ENCODE results near the gene NUDT13. TPM values are rescaled to one million over a fixed set of nuclear protein-coding genes. Genes with fewer than 3 reads are reported as not detected.

Gene NUDT13
- total and polyA plus RNA-seq, 2 of the 4 experiments (the other 2 are of a cell fraction) = 0.90 to 1.7 TPM

GRCh38 chr10:73156054-73156453, 45.8 kb downstream of the NUDT13 start:
- Histone ChIP-seq H2AK9ac (replicated peaks; ENCODE audit: low read depth, low read length, poor library complexity) (no peak overlapping the region), H3K56ac (ENCODE audit: extremely low read depth, insufficient read depth, low read length) (no peak overlapping the region), H2BK120ac (ENCODE audit: low read depth, low read length) (no peak overlapping the region), H3K27ac (ENCODE audit: insufficient read depth, low read length) (no peak overlapping the region), H3K9me1 (ENCODE audit: insufficient read depth, low read length) (no peaks in the 10 kb centered on the region), H2BK5ac (ENCODE audit: low read depth, low read length, poor library complexity, severe bottlenecking) (no peak overlapping the region), H3K79me1 (ENCODE audit: low read depth in 1 of 2, low read length in 2 of 2) (peaks cover 3 to 10% of the 10 kb centered on the region in 2 experiments; a peak in 3 of 4 replicates), H3K14ac (replicated peaks; ENCODE audit: low read depth, low read length) (no peak overlapping the region), H4K5ac (ENCODE audit: low read depth, low read length) (no peak overlapping the region), H3K9me3 (ENCODE audit: control insufficient read depth, insufficient read depth, low read length) (no peaks in the 10 kb centered on the region), H3K4me1 (ENCODE audit: control insufficient read depth, insufficient read depth, low read length) (no peaks in the 10 kb centered on the region), H3K36me3 (ENCODE audit: control insufficient read depth, insufficient read depth, low read length) (peaks cover 22% of the 10 kb centered on the region), H3K18ac (ENCODE audit: low read depth, low read length) (no peak overlapping the region), H2AFZ (replicated peaks; ENCODE audit: low read length, poor library complexity) (no peak overlapping the region), H4K91ac (ENCODE audit: insufficient read depth, low read depth, low read length) (no peak overlapping the region), H3K23ac (ENCODE audit: low read depth, low read length) (no peak overlapping the region), H3K4me3 (ENCODE audit: insufficient read depth, low read depth, low read length) (no peak overlapping the region), H2AK5ac (ENCODE audit: low read depth, low read length) (no peak overlapping the region), H3K4me2 (ENCODE audit: low read depth, low read length) (no peak overlapping the region), H2BK15ac (ENCODE audit: low read depth, low read length) (no peak overlapping the region), H4K20me1 (ENCODE audit: insufficient read depth, low read length) (peaks cover 5% of the 10 kb centered on the region; the same call in 1 of the 2 replicates), H2BK20ac (ENCODE audit: low read depth, low read length) (no peak overlapping the region), H3K9ac (ENCODE audit: low read depth, low read length) (no peak overlapping the region), H3K27me3 (ENCODE audit: control insufficient read depth, insufficient read depth, low read length) (no peaks in the 10 kb centered on the region), H4K8ac (ENCODE audit: low read depth in 2 of 2, low read length in 2 of 2) (no peak overlapping the region), H3K4ac (ENCODE audit: low read depth, low read length) (no peak overlapping the region)
- dilution Hi-C loops (cut with HindIII; ENCODE audit: low sequenced_read_pairs, unreplicated experiment) = no loop called here
- WGBS, 2 experiments (ENCODE audit: extremely low coverage in 2 of 2, insufficient read length in 1 of 2) = no CpG with 5 or more reads among the region's 3 CpGs
- ChIA-PET POLR2A (ENCODE audit: unreplicated experiment) (no interaction called here), CTCF (no interaction called here)
- no peak for DNase-seq
- no peak for ATAC-seq (ENCODE audit: low read depth)
- TF ChIP-seq MAZ (IDR thresholded peaks at IDR 0.05; ENCODE audit: borderline replicate concordance, low read depth, low read length) = no peak
- no peak for TF ChIP-seq CHD1 (IDR thresholded peaks at IDR 0.05; ENCODE audit: low read depth, low read length)
- no peak for TF ChIP-seq CEBPB (IDR thresholded peaks at IDR 0.05; ENCODE audit: low read depth, low read length)
- no peak for TF ChIP-seq FOS (IDR thresholded peaks at IDR 0.05; ENCODE audit: low read depth, low read length)
- no peak for TF ChIP-seq CTCF (conservative IDR thresholded peaks at IDR 0.05; ENCODE audit: low read depth, low read length)
- no peak for TF ChIP-seq USF2 (IDR thresholded peaks at IDR 0.05; ENCODE audit: low read depth, low read length)
- no peak for TF ChIP-seq SMC3 (IDR thresholded peaks at IDR 0.05; ENCODE audit: low read depth, low read length)
- no peak for TF ChIP-seq POLR2A (IDR thresholded peaks at IDR 0.05; ENCODE audit: low read depth, low read length)
- no peak for TF ChIP-seq MAFK (IDR thresholded peaks at IDR 0.05; ENCODE audit: low read depth, low read length)
- TF ChIP-seq MXI1 (IDR thresholded peaks at IDR 0.05; ENCODE audit: borderline replicate concordance, low read depth, low read length) = no peak
- TF ChIP-seq RCOR1 (IDR thresholded peaks at IDR 0.05; ENCODE audit: insufficient replicate concordance, low read length) = no peak
- TF ChIP-seq RAD21 (IDR thresholded peaks at IDR 0.05; ENCODE audit: low read length) = no peak
- TF ChIP-seq ELK1 (IDR thresholded peaks at IDR 0.05; ENCODE audit: borderline replicate concordance, low read depth, low read length) = no peak
- no peak for TF ChIP-seq RFX5 (IDR thresholded peaks at IDR 0.05; ENCODE audit: low read depth, low read length)
- TF ChIP-seq NFE2L2 (IDR thresholded peaks at IDR 0.05; ENCODE audit: low read depth, low read length) = no peak
- TF ChIP-seq BHLHE40 (IDR thresholded peaks at IDR 0.05; ENCODE audit: low read depth, low read length) = no peak
- BruUV-seq (replicated peaks) = no TSS peak
- in situ Hi-C loops (cut with MboI; ENCODE audit: low sequenced_read_pairs) = no loop called here
- intact Hi-C loops (cut with micrococcal nuclease) = loop anchor here (5.0 kb wide), 1 partner anchor 44 kb away; the partner anchor contains the start of gene NUDT13
